Mammary epithelial cell (primary cell): ENCODE measurements around the gene BBS12.

ENCODE experiments used
- EZH2 ChIP-seq: IDR thresholded peaks from 2 replicates; pipeline ENCODE4 v1.6.1; 2012; ENCODE audit warnings: low read length, inconsistent platforms, borderline replicate concordance
- TF ChIP-seq, protein P1 (sequence below), 2 donors: IDR thresholded peaks in 1 of 2; conservative IDR thresholded peaks in 1 of 2; 2 replicates each; pipeline ENCODE4 v1.5.1; 2011 to 2012; ENCODE audit warnings: inconsistent platforms in 2 of 2, low read length in 2 of 2, mild to moderate bottlenecking in 2 of 2, control low read depth in 1 of 2, low read depth in 1 of 2; ENCODE audit not compliant: insufficient read depth in 1 of 2; ENCODE audit errors: extremely low read depth in 1 of 2

DNA sequence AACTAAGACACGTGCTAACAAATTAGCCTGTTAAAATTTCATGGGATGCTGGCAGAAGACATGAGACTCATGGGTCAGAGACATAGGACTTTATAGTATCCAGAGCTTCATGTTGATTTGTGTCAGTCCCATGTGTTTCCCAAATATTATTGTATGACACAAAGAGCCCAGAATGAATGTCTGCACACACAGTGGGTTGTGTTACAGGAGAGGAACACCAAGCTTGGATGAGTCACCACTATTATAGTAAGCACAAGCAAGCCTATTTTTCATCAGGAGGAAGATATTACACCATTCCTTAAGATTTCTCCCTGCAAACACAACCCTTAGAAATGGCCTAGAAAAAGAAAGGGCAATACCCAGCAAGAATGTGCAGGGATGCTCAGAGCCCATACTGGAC lies 15.4 kb downstream of the BBS12 start:
- TF ChIP-seq, protein P1, sequence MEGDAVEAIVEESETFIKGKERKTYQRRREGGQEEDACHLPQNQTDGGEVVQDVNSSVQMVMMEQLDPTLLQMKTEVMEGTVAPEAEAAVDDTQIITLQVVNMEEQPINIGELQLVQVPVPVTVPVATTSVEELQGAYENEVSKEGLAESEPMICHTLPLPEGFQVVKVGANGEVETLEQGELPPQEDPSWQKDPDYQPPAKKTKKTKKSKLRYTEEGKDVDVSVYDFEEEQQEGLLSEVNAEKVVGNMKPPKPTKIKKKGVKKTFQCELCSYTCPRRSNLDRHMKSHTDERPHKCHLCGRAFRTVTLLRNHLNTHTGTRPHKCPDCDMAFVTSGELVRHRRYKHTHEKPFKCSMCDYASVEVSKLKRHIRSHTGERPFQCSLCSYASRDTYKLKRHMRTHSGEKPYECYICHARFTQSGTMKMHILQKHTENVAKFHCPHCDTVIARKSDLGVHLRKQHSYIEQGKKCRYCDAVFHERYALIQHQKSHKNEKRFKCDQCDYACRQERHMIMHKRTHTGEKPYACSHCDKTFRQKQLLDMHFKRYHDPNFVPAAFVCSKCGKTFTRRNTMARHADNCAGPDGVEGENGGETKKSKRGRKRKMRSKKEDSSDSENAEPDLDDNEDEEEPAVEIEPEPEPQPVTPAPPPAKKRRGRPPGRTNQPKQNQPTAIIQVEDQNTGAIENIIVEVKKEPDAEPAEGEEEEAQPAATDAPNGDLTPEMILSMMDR (conservative IDR thresholded peaks at IDR 0.05 in 1 of 2, IDR thresholded peaks at IDR 0.05 in 1 of 2; ENCODE audit: extremely low read depth in 1 of 2, insufficient read depth in 1 of 2, low read depth in 1 of 2, low read length in 2 of 2) = no peak
- no peak for TF ChIP-seq EZH2
